HEK293 (cell line): ENCODE results near the gene NIPSNAP2.
"Not testable (repeated sequence)": the region's sequence is repeated elsewhere in the genome, so short reads cannot be mapped to it uniquely, and the experiment has no call there.

Experiments used
- SETDB1 ChIP-seq: IDR thresholded peaks from one replicate; pipeline ENCODE4 v1.6.1; 2017; ENCODE audit warnings: mild to moderate bottlenecking, low read length, moderate library complexity, mixed read lengths; ENCODE audit not compliant: insufficient read length
- YY1 ChIP-seq: fragments of 450-650 bp; formaldehyde crosslinking; IDR thresholded peaks from 2 replicates; pipeline ENCODE4 v1.5.1; 2018; ENCODE audit warnings: missing biosample characterization, missing genetic modification characterization
- ZNF473 ChIP-seq: fragments of 450-650 bp; formaldehyde crosslinking; IDR thresholded peaks from 2 replicates; pipeline ENCODE4 v1.5.1; 2017; ENCODE audit warnings: missing biosample characterization, missing genetic modification characterization
- ZNF549 ChIP-seq: fragments of 450-650 bp; IDR thresholded peaks from 2 replicates; pipeline ENCODE4 v1.5.1; 2018; ENCODE audit warnings: missing biosample characterization, missing genetic modification characterization, mild to moderate bottlenecking, inconsistent platforms, moderate library complexity
- ZNF639 ChIP-seq: fragments of 450-650 bp; formaldehyde crosslinking; IDR thresholded peaks from 2 replicates; pipeline ENCODE4 v1.5.1; 2016; ENCODE audit warnings: missing biosample characterization, missing genetic modification characterization
- TF ChIP-seq, protein P1 (sequence below): fragments of 450-650 bp; formaldehyde crosslinking; IDR thresholded peaks from 2 replicates; pipeline ENCODE4 v1.5.1; 2016; ENCODE audit warnings: missing biosample characterization, missing genetic modification characterization
- TF ChIP-seq, protein P2 (sequence below): fragments of 450-650 bp; formaldehyde crosslinking; IDR thresholded peaks from 2 replicates; pipeline ENCODE4 v1.5.1; 2017; ENCODE audit warnings: missing biosample characterization, missing genetic modification characterization

- TF ChIP-seq, protein P1, sequence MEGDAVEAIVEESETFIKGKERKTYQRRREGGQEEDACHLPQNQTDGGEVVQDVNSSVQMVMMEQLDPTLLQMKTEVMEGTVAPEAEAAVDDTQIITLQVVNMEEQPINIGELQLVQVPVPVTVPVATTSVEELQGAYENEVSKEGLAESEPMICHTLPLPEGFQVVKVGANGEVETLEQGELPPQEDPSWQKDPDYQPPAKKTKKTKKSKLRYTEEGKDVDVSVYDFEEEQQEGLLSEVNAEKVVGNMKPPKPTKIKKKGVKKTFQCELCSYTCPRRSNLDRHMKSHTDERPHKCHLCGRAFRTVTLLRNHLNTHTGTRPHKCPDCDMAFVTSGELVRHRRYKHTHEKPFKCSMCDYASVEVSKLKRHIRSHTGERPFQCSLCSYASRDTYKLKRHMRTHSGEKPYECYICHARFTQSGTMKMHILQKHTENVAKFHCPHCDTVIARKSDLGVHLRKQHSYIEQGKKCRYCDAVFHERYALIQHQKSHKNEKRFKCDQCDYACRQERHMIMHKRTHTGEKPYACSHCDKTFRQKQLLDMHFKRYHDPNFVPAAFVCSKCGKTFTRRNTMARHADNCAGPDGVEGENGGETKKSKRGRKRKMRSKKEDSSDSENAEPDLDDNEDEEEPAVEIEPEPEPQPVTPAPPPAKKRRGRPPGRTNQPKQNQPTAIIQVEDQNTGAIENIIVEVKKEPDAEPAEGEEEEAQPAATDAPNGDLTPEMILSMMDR (tag by site-specific recombination) = not testable (repeated sequence)
- not testable (repeated sequence) for TF ChIP-seq ZNF639 (tag by site-specific recombination); YY1 (tag by site-specific recombination); ZNF473 (tag by site-specific recombination); SETDB1; ZNF549 (tag by site-specific recombination)
- TF ChIP-seq, protein P2, sequence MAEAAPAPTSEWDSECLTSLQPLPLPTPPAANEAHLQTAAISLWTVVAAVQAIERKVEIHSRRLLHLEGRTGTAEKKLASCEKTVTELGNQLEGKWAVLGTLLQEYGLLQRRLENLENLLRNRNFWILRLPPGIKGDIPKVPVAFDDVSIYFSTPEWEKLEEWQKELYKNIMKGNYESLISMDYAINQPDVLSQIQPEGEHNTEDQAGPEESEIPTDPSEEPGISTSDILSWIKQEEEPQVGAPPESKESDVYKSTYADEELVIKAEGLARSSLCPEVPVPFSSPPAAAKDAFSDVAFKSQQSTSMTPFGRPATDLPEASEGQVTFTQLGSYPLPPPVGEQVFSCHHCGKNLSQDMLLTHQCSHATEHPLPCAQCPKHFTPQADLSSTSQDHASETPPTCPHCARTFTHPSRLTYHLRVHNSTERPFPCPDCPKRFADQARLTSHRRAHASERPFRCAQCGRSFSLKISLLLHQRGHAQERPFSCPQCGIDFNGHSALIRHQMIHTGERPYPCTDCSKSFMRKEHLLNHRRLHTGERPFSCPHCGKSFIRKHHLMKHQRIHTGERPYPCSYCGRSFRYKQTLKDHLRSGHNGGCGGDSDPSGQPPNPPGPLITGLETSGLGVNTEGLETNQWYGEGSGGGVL (tag by site-specific recombination) = not testable (repeated sequence)
Measured at GRCh38 chr7:56031556-56031955, 67.2 kb downstream of the NIPSNAP2 start.
